H1 (cell line): Measurements from ENCODE around the gene ODAD3. TPM values are rescaled to one million over a fixed set of nuclear protein-coding genes. Genes with fewer than 3 reads are reported as not detected.

ENCODE experiments used
- JUND ChIP-seq: IDR thresholded peaks from 2 replicates; pipeline ENCODE4 v1.6.1; 2011; ENCODE audit warnings: mild to moderate bottlenecking, improper control_type of control experiment, low read length
- RXRA ChIP-seq: IDR thresholded peaks from 2 replicates; pipeline ENCODE4 v1.6.1; 2011; ENCODE audit warnings: low read depth, mild to moderate bottlenecking, low read length, moderate library complexity; ENCODE audit not compliant: insufficient read depth
- TEAD4 ChIP-seq: IDR thresholded peaks from 2 replicates; pipeline ENCODE4 v1.6.1; 2012; ENCODE audit warnings: low read depth, low read length, inconsistent platforms, mixed read lengths
- polyA plus RNA-seq, 7 experiments: library from polyadenylated mRNA; depleted of rRNA in 3 of 7; stranded (reverse) in 5 of 7; unstranded in 2 of 7; fragments of >200 nt in 5 of 7; fragments of 200-250 nt in 2 of 7; gene quantifications; 1 replicate in 5 of 7; 2 replicates in 1 of 7; 4 replicates in 1 of 7; pipeline versions ENCODE4 v1.2.1 to v1.2.3, GENCODE V29; 2011 to 2013; ENCODE audit warnings: missing spikeins in 2 of 7, mixed read lengths in 2 of 7
- total RNA-seq: library from RNA; stranded (reverse); fragmentation: NEBNext Ultra II Directional; extraction: Animal tissue kit (Norgen Biotek cat#: 25700); gene quantifications from 2 replicates; pipeline ENCODE4 v1.2.1, GENCODE V29; 2021

Gene ODAD3
- total and polyA plus RNA-seq, 2 of the 8 experiments (the other 6 are each of a cell fraction or from before 2014, with no cell fraction given) = 2.1 to 2.2 TPM

DNA sequence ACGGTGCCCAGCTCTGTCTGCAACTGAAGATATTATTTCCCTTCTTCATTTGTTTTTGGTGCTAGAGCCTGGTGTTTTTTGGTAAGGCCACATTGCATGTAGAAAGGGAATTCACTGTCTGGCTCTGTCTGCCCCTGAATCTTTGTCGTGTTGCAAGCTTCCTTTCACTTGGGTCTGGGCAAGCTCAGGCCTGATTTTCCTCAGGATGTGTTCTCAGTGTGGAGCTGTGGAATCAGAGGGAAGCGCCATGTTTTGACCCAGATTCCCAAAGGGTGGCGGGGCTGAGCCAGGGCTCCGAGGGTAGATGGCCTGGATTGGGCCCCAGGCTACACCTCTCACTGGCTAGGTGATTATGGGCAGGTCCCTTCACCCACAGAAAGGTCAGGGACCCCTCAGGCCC is 9.1 kb upstream of the ODAD3 start (continued):
- TF ChIP-seq TEAD4 = no peak
- TF ChIP-seq JUND = no peak
- no peak for TF ChIP-seq RXRA
